GM12878 (cell line): ENCODE results near the gene CISTR. TPM values are rescaled to one million over a fixed set of nuclear protein-coding genes. Genes with fewer than 3 reads are reported as not detected.

ENCODE experiments used
- ATAC-seq: fragments of 200-7000 bp; cut with Tn5 transposase; 3 replicates; pipeline ENCODE4 v1.9.1; 2020; ENCODE audit warnings: mild to moderate bottlenecking, moderate library complexity
- BruUV-seq: library from RNA; stranded (reverse); fragments of 400-500 nt; replicated peaks from 2 replicates; lab custom pipeline; 2021; lab: Mats Ljungman, UMichigan
- CTCF ChIA-PET: fragments of 300-600 bp; sonication (Branson Sonifier 250); formaldehyde crosslinking; extraction: SDS; loops from one replicate; lab custom pipeline; 2021; ENCODE audit warnings: inconsistent platforms; lab: Yijun Ruan, JAX
- POLR2A ChIA-PET: fragments of 350-600 bp; formaldehyde crosslinking; extraction: SDS; loops from one replicate; lab custom pipeline; 2021; ENCODE audit warnings: inconsistent platforms; lab: Charles Lee
- RAD21 ChIA-PET: fragments of 300-600 bp; sonication (Branson Sonifier 250); formaldehyde crosslinking; loops from one replicate; lab custom pipeline; 2023; ENCODE audit warnings: antibody characterized with exemption; ENCODE audit not compliant: unreplicated experiment; lab: Charles Lee
- SMC1A ChIA-PET: fragments of 300-600 bp; sonication (Branson Sonifier 250); formaldehyde crosslinking; loops from one replicate; lab custom pipeline; 2023; ENCODE audit not compliant: unreplicated experiment, uncharacterized antibody; lab: Charles Lee
- DNase-seq: peaks from one replicate; pipeline ENCODE4 v3.0.0-alpha.2; 2011; ENCODE audit warnings: low read depth, low spot score
- FAIRE-seq: peaks from 3 replicates; lab custom pipeline; 2011; peaks lifted over from hg19 to GRCh38; lab: Jason Lieb, UNC
- H2AFZ ChIP-seq: 2 replicates; pipeline ENCODE4 v1.6.0; 2011; ENCODE audit warnings: low read depth, low read length, control low read depth; ENCODE audit not compliant: control insufficient read depth
- H3K27ac ChIP-seq: 2 replicates; pipeline ENCODE4 v1.5.1; 2011; ENCODE audit warnings: control low read depth; ENCODE audit not compliant: control insufficient read depth, insufficient read depth
- H3K27me3 ChIP-seq, 2 experiments: replicated peaks in 1 of 2; 2 replicates each; pipeline versions ENCODE4 v1.6.0 to v1.6.1; 2011; ENCODE audit warnings: low read length in 1 of 2; ENCODE audit not compliant: control insufficient read depth in 2 of 2, insufficient read depth in 2 of 2
- H3K36me3 ChIP-seq, 2 experiments: 2 replicates each; pipeline ENCODE4 v1.5.1; 2011; ENCODE audit warnings: low read length in 1 of 2; ENCODE audit not compliant: control insufficient read depth in 2 of 2, insufficient read depth in 2 of 2
- H3K4me1 ChIP-seq: 2 replicates; pipeline ENCODE4 v1.6.1; 2011; ENCODE audit warnings: mild to moderate bottlenecking, low read length, moderate library complexity, mixed read lengths; ENCODE audit not compliant: control insufficient read depth, insufficient read depth
- H3K4me2 ChIP-seq: 2 replicates; pipeline ENCODE4 v1.6.0; 2011; ENCODE audit warnings: control low read depth; ENCODE audit not compliant: control insufficient read depth, insufficient read depth
- H3K4me3 ChIP-seq: fragments of 200-600 bp; sonication (generic); 2 replicates; pipeline ENCODE4 v1.5.1; 2016
- H3K79me2 ChIP-seq: 2 replicates; pipeline ENCODE4 v1.6.0; 2011; ENCODE audit warnings: low read length; ENCODE audit not compliant: control insufficient read depth, insufficient read depth
- H3K9ac ChIP-seq: 2 replicates; pipeline ENCODE4 v1.8.0; 2011; ENCODE audit warnings: low read length, control low read depth, mixed read lengths; ENCODE audit not compliant: control insufficient read depth, insufficient read depth
- H3K9me3 ChIP-seq: replicated peaks from 3 replicates; pipeline ENCODE4 v1.5.1; 2011; ENCODE audit warnings: mild to moderate bottlenecking, low read length; ENCODE audit not compliant: control insufficient read depth, insufficient read depth
- H4K20me1 ChIP-seq: 2 replicates; pipeline ENCODE4 v1.6.0; 2011; ENCODE audit not compliant: control insufficient read depth, insufficient read depth
- ATF7 ChIP-seq: fragments of 450-650 bp; IDR thresholded peaks from 2 replicates; pipeline ENCODE4 v1.6.1; 2016; ENCODE audit warnings: low read depth, mild to moderate bottlenecking
- BRCA1 ChIP-seq: IDR thresholded peaks from 2 replicates; pipeline ENCODE4 v1.6.1; 2011; ENCODE audit warnings: low read depth, low read length, improper control_type of control experiment
- IKZF2 ChIP-seq, 2 experiments: fragments of 450-650 bp; IDR thresholded peaks; 2 replicates each; pipeline ENCODE4 v1.6.1; 2017; ENCODE audit warnings: mild to moderate bottlenecking in 2 of 2, moderate library complexity in 2 of 2
- IRF3 ChIP-seq: fragments of 450-650 bp; IDR thresholded peaks from 2 replicates; pipeline ENCODE4 v1.6.1; 2014; ENCODE audit warnings: mild to moderate bottlenecking
- MEF2B ChIP-seq: fragments of 450-650 bp; IDR thresholded peaks from 2 replicates; pipeline ENCODE4 v1.6.1; 2018; ENCODE audit warnings: mild to moderate bottlenecking, moderate library complexity; ENCODE audit not compliant: partially characterized antibody, poor library complexity, severe bottlenecking
- NR2C2 ChIP-seq: IDR thresholded peaks from 2 replicates; pipeline ENCODE4 v1.6.1; 2011; ENCODE audit warnings: borderline replicate concordance, low read depth; ENCODE audit not compliant: control insufficient read depth, insufficient read length
- RAD21 ChIP-seq: IDR thresholded peaks from 2 replicates; pipeline ENCODE4 v1.6.1; 2011; ENCODE audit warnings: mild to moderate bottlenecking, low read depth, low read length, moderate library complexity; ENCODE audit not compliant: insufficient read depth
- SMAD1 ChIP-seq: fragments of 450-650 bp; IDR thresholded peaks from 2 replicates; pipeline ENCODE4 v1.6.1; 2018; ENCODE audit warnings: mild to moderate bottlenecking, low read depth; ENCODE audit not compliant: partially characterized antibody
- SMARCA5 ChIP-seq: fragments of 450-650 bp; IDR thresholded peaks from 2 replicates; pipeline ENCODE4 v1.6.1; 2017; ENCODE audit warnings: mild to moderate bottlenecking
- ZNF24 ChIP-seq: fragments of 450-650 bp; IDR thresholded peaks from 2 replicates; pipeline ENCODE4 v1.6.1; 2017; ENCODE audit warnings: antibody characterized with exemption, mild to moderate bottlenecking
- WGBS: methylation state at CpG from one replicate; pipeline ENCODE4 v1.1.6; 2016; ENCODE audit warnings: low lambda C conversion rate; ENCODE audit not compliant: insufficient replicate concordance, insufficient coverage; ENCODE audit errors: missing lambda C conversion rate; 5-methylcytosine and 5-hydroxymethylcytosine counted together
- in situ Hi-C: fragments of 300-500 bp; cut with MboI; formaldehyde crosslinking; loops from 9 replicates; pipeline ENCODE4 v1.14.3; 2018; ENCODE audit warnings: mixed read lengths
- intact Hi-C: fragments of 100-400 bp; cut with micrococcal nuclease; formaldehyde crosslinking; loops from one replicate; pipeline ENCODE4 v1.14.2; 2022; ENCODE audit not compliant: unreplicated experiment
- polyA plus RNA-seq, 11 experiments: library from polyadenylated mRNA; depleted of rRNA in 4 of 11; unstranded in 6 of 11; stranded (reverse) in 5 of 11; fragments of >200 nt; fragmentation: Nextera tagmentation in 4 of 11; fragmentation: Illumina TruSeq in 1 of 11; extraction: Ambion mirVana in 4 of 11; extraction: Trizol in 1 of 11; gene quantifications; 1 replicate in 1 of 11; 2 replicates in 10 of 11; pipeline versions ENCODE4 v1.2.1 to v1.2.3, GENCODE V29; 2011 to 2016; ENCODE audit warnings: inconsistent platforms in 2 of 11, missing spikeins in 2 of 11, low read depth in 1 of 11
- total RNA-seq, 4 experiments: library from RNA; depleted of rRNA in 3 of 4; stranded (reverse); fragments of >200 nt in 3 of 4; fragmentation: Illumina TruSeq in 1 of 4; extraction: Trizol in 1 of 4; gene quantifications; 2 replicates each; pipeline versions ENCODE4 v1.2.1 to v1.2.3, GENCODE V29; 2013 to 2021

Gene CISTR
- total and polyA plus RNA-seq, 10 of the 15 experiments (the other 5 are each of a cell fraction or from before 2014, with no cell fraction given), result 0.26 TPM; not detected in 9

- TF ChIP-seq IKZF2 (IDR thresholded peaks at IDR 0.05) (no peak), SMARCA5 (no peak), ZNF24 (no peak), ATF7 (no peak), IRF3 (no peak), MEF2B (no peak), RAD21 (no peak), NR2C2 (no peak), SMAD1 (no peak), BRCA1 (no peak)
- TF ChIP-seq, all 136 proteins: peak for 0
- ChIA-PET RAD21 (no interaction called here), SMC1A (no interaction called here), POLR2A (no interaction called here), CTCF (interaction anchor here (0.7 to 1.2 kb wide), 4 partner anchors 9 to 45 kb away, joined by 3 to 5 read pairs (median 3); no protein-coding TSS in a partner anchor)
- intact Hi-C loops, result no loop called here
- H3K9me3 ChIP-seq, result no peaks in the 10 kb centered on the region
- H3K36me3 ChIP-seq, result no peaks in the 10 kb centered on the region
- no peak for ATAC-seq
- BruUV-seq, result no TSS peak
- no peak overlapping the region for H3K27ac ChIP-seq
- 44% methylated on average over 1 of the region's 1 CpG for WGBS
- no peak overlapping the region for H2AFZ ChIP-seq
- H3K4me3 ChIP-seq, result no peak overlapping the region
- in situ Hi-C loops, result no loop called here
- H3K79me2 ChIP-seq, result no peaks in the 10 kb centered on the region
- H3K4me1 ChIP-seq, result no peaks in the 10 kb centered on the region
- no peaks in the 10 kb centered on the region for H3K27me3 ChIP-seq
- FAIRE-seq, result no peak
- no peak for DNase-seq
- H3K9ac ChIP-seq, result no peak overlapping the region
- no peak overlapping the region for H3K4me2 ChIP-seq
- H4K20me1 ChIP-seq, result no peaks in the 10 kb centered on the region
Observed at GRCh38 chr12:53788892-53789291, 37.1 kb upstream of the CISTR start.
